GM12872 (cell line): Measurements from ENCODE around the gene POF1B.

Experiments used
- TF ChIP-seq, protein P1 (sequence below): IDR thresholded peaks from 3 replicates; pipeline ENCODE4 v1.5.1; 2011; ENCODE audit warnings: low read depth, mild to moderate bottlenecking, low read length, moderate library complexity; ENCODE audit not compliant: insufficient read depth

POF1B gene, protein sequence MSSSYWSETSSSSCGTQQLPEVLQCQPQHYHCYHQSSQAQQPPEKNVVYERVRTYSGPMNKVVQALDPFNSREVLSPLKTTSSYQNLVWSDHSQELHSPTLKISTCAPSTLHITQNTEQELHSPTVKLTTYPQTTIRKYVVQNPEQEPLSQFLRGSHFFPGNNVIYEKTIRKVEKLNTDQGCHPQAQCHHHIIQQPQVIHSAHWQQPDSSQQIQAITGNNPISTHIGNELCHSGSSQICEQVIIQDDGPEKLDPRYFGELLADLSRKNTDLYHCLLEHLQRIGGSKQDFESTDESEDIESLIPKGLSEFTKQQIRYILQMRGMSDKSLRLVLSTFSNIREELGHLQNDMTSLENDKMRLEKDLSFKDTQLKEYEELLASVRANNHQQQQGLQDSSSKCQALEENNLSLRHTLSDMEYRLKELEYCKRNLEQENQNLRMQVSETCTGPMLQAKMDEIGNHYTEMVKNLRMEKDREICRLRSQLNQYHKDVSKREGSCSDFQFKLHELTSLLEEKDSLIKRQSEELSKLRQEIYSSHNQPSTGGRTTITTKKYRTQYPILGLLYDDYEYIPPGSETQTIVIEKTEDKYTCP

DNA sequence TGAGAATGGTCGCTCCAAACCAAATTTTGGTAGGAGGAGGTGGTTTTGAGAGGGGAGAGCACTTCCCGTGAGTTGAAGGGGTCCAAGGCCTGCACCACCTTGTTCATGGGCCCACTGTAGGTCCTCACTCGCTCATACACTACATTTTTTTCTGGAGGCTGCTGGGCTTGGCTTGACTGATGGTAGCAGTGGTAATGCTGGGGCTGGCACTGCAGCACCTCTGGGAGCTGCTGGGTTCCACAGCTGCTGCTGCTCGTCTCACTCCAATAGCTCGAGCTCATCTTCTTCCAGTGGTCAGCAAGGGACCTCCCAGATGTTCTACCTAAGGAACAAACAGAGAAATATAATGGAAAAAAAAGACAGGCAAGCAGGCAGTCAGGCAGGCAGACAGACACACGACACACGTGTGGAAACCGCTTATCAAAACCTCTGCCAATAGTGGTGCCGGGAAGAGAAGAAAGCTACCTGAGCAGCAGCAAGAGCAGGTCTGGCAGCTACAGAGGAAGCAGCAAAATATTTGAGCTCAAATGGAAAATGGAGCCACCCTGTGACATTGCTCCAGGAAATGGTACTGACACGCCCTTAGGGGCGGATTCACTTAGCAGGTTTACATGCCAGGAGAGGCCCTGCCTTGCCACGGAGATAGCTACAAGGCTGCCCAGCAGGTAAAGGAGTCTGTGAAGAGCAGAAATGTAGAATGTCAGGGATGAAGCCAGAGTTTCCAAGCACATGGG lies at the start of gene POF1B:
Gene POF1B, minus strand, starts transcription at position 492 of the 734 bp plus-strand sequence. Its CDS starts 211 bp downstream, at position 281.
- TF ChIP-seq, protein P1, sequence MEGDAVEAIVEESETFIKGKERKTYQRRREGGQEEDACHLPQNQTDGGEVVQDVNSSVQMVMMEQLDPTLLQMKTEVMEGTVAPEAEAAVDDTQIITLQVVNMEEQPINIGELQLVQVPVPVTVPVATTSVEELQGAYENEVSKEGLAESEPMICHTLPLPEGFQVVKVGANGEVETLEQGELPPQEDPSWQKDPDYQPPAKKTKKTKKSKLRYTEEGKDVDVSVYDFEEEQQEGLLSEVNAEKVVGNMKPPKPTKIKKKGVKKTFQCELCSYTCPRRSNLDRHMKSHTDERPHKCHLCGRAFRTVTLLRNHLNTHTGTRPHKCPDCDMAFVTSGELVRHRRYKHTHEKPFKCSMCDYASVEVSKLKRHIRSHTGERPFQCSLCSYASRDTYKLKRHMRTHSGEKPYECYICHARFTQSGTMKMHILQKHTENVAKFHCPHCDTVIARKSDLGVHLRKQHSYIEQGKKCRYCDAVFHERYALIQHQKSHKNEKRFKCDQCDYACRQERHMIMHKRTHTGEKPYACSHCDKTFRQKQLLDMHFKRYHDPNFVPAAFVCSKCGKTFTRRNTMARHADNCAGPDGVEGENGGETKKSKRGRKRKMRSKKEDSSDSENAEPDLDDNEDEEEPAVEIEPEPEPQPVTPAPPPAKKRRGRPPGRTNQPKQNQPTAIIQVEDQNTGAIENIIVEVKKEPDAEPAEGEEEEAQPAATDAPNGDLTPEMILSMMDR = no peak

- TF ChIP-seq, protein P1 = no peak
These were observed 49.6 kb upstream of the POF1B start for GRCh38 chrX:85429066-85429465.

DNA sequence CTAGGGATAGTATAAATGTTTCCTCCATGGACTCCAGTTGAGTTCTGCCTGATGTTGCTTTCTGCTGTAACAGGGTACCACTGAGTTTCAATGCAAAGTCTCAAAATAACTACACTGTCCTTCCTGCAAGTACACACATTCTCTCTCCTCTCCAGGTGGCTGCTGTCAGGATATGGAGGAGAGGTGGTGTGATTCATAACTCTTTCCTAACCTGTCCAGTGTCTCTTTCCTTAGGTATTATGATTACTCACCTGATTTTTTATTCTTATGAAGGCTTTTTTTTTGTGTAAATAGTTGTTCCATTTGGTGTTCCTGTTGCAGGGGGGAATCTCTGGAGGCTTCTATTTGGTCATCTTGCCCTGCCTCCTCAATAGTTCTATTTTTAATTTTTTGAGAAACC lies 39.8 kb upstream of the POF1B start:
- TF ChIP-seq, protein P1 = no peak

DNA sequence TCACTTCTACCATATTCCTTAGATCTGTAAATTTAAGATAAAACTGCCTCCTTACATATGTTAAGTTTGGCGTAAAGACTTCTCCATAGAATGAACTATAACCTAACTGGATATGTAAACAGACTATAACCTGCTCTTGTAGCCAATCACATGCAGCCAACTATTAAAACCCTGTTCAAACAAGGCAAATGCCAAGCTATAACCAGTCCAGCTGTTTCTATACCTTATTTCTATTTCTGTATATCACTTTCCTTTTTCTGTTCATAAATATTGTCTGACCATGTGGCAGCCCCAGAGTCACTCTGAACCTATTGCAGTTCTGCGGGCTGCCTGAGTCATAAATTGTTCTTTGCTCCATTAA lies 12.4 kb upstream of the POF1B start:
- TF ChIP-seq, protein P1 = no peak

DNA sequence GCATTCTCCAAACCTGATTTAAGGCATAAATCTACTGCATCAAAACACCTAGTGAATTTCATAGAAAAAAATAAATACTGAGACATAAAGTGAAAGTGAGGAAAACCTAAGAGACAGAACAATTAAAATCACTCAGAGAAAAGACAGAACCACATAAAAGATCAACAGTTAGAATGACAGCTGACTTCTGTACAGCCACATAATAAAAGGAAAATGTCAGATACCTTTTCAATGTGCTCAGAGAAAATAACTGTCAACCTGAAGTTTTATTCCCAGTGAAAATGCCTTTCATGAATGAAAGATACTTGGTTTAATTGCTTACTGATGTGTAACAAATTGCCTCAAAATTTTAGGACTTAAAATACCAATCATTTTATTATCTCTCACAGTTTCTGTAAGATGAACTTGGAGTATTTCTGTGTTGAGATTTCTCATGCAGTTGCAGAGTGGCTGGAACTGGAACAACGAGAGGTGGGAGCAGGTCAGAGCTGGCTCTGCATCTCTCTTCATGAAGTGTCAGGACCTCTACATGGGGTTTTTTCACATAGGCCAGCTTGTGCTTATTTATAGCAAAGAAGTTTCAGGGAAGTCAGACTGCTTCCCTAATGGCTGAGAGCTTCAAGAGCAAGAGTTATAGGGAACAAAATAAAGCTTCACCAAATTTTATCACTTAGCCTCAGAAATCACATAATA lies 11.9 kb upstream of the POF1B start:
- TF ChIP-seq, protein P1 = no peak

DNA sequence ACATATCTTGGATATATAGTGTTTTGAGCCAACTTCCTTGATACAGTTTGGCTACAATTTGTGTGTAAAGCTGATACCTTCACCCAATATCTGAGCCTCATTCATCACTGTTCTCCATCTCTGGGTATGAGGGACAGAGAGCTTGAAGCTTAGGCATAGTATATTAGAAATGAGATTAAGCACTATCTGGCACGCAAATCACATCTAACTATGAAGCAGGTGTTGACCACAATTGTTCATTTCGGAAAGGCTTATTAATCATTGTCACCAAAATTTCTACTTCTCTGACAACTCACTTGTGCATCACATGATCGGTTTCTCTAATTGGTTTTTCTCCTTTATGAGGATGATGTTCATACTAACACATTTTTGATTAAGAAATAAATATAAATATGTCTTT lies 2.1 kb upstream of the POF1B start:
- TF ChIP-seq, protein P1 = no peak

DNA sequence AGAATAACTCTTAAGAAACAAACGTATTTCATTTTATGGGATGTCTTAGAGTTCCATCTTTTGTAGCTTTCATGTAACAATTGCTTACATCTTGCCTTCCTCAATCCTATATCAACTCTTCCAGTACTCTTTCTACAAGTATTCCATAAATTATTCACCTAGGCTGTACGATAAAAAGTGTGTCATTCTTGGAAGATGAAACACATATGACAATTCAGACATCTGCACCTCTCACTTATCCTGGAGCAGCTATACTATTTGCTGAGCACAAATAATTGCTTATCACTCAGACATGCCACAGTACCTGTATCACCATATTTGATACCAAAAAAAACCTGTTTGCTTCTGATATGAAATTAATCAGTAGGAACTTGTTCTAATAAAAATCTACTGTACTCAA lies 1.0 kb downstream of the POF1B start:
- TF ChIP-seq, protein P1 = no peak
